H9 (cell line): ENCODE results near the gene DDX4. TPM values are rescaled to one million over a fixed set of nuclear protein-coding genes. Genes with fewer than 3 reads are reported as not detected.

Source experiments
- DNase-seq: peaks from one replicate; pipeline ENCODE4 v3.0.0-alpha.2; 2017
- H2AFZ ChIP-seq: one replicate; pipeline ENCODE4 v1.6.1; 2013; ENCODE audit warnings: mild to moderate bottlenecking, low read length, control low read depth, moderate library complexity
- H2AK5ac ChIP-seq: 2 replicates; pipeline ENCODE4 v1.6.1; 2013; ENCODE audit warnings: low read length, control low read depth, mixed read lengths; ENCODE audit not compliant: insufficient read length
- H2BK120ac ChIP-seq: one replicate; pipeline ENCODE4 v1.6.1; 2013; ENCODE audit warnings: low read depth, mild to moderate bottlenecking, low read length, control low read depth, inconsistent platforms; ENCODE audit not compliant: poor library complexity, severe bottlenecking
- H2BK12ac ChIP-seq: 2 replicates; pipeline ENCODE4 v1.6.1; 2013; ENCODE audit warnings: low read length, control low read depth, mixed read lengths, low read depth; ENCODE audit not compliant: insufficient read length
- H2BK15ac ChIP-seq: 2 replicates; pipeline ENCODE4 v1.6.1; 2013; ENCODE audit warnings: low read depth, low read length, control low read depth
- H2BK20ac ChIP-seq: one replicate; pipeline ENCODE4 v1.6.1; 2013; ENCODE audit warnings: low read depth, mild to moderate bottlenecking, low read length, control low read depth, inconsistent platforms; ENCODE audit not compliant: poor library complexity, severe bottlenecking
- H2BK5ac ChIP-seq: 2 replicates; pipeline ENCODE4 v1.6.1; 2013; ENCODE audit warnings: low read length, control low read depth, mixed read lengths; ENCODE audit not compliant: insufficient read length
- H3K14ac ChIP-seq: 2 replicates; pipeline ENCODE4 v1.6.1; 2013; ENCODE audit warnings: low read length, control low read depth; ENCODE audit not compliant: insufficient read depth
- H3K18ac ChIP-seq: 2 replicates; pipeline ENCODE4 v1.6.1; 2013; ENCODE audit warnings: low read depth, mild to moderate bottlenecking, mixed read lengths, low read length, control low read depth; ENCODE audit not compliant: insufficient read length
- H3K23ac ChIP-seq: 2 replicates; pipeline ENCODE4 v1.6.1; 2013; ENCODE audit warnings: low read length, control low read depth, mixed read lengths, low read depth; ENCODE audit not compliant: insufficient read length
- H3K23me2 ChIP-seq: 2 replicates; pipeline ENCODE4 v1.6.1; 2013; ENCODE audit warnings: low read depth, mild to moderate bottlenecking, mixed read lengths, low read length, control low read depth; ENCODE audit not compliant: insufficient read length, poor library complexity, severe bottlenecking
- H3K27ac ChIP-seq: 2 replicates; pipeline ENCODE4 v1.5.1; 2013; ENCODE audit warnings: low read length, control low read depth, mixed read lengths, low read depth; ENCODE audit not compliant: insufficient read length
- H3K27me3 ChIP-seq: 2 replicates; pipeline ENCODE4 v1.6.1; 2013; ENCODE audit warnings: low read length, control low read depth, inconsistent platforms; ENCODE audit not compliant: insufficient read depth
- H3K4ac ChIP-seq: 2 replicates; pipeline ENCODE4 v1.6.1; 2013; ENCODE audit warnings: low read depth, mild to moderate bottlenecking, control low read depth, inconsistent platforms, low read length, moderate library complexity
- H3K4me1 ChIP-seq: 2 replicates; pipeline ENCODE4 v1.6.1; 2013; ENCODE audit warnings: low read length, control low read depth, inconsistent platforms; ENCODE audit not compliant: insufficient read depth
- H3K4me2 ChIP-seq: 2 replicates; pipeline ENCODE4 v1.6.1; 2013; ENCODE audit warnings: low read length, control low read depth, mixed read lengths; ENCODE audit not compliant: insufficient read length, insufficient read depth
- H3K56ac ChIP-seq: 2 replicates; pipeline ENCODE4 v1.6.1; 2013; ENCODE audit warnings: low read depth, mild to moderate bottlenecking, mixed read lengths, low read length, control low read depth; ENCODE audit not compliant: insufficient read length
- H3K79me1 ChIP-seq: 2 replicates; pipeline ENCODE4 v1.6.1; 2013; ENCODE audit warnings: low read depth, mild to moderate bottlenecking, moderate library complexity, low read length, control low read depth, inconsistent platforms; ENCODE audit not compliant: insufficient read depth, poor library complexity, severe bottlenecking
- H3K79me2 ChIP-seq: 2 replicates; pipeline ENCODE4 v1.6.1; 2013; ENCODE audit warnings: low read length, control low read depth, inconsistent platforms; ENCODE audit not compliant: insufficient read depth
- H3K9ac ChIP-seq: 2 replicates; pipeline ENCODE4 v1.6.1; 2013; ENCODE audit warnings: low read length, control low read depth, mixed read lengths; ENCODE audit not compliant: insufficient read length; ENCODE audit errors: extremely low read depth
- H3K9me3 ChIP-seq: one replicate; pipeline ENCODE4 v1.6.1; 2013; ENCODE audit warnings: low read depth, low read length, inconsistent platforms; ENCODE audit not compliant: control insufficient read depth
- H3T11ph ChIP-seq: one replicate; pipeline ENCODE4 v1.6.1; 2013; ENCODE audit warnings: mild to moderate bottlenecking, low read length, control low read depth, inconsistent platforms
- H4K20me1 ChIP-seq: one replicate; pipeline ENCODE4 v1.6.1; 2013; ENCODE audit not compliant: control insufficient read depth, insufficient read length, insufficient read depth
- H4K5ac ChIP-seq: 2 replicates; pipeline ENCODE4 v1.6.1; 2013; ENCODE audit warnings: low read depth, mild to moderate bottlenecking, mixed read lengths, low read length, control low read depth; ENCODE audit not compliant: insufficient read length
- H4K8ac ChIP-seq: replicated peaks from 2 replicates; pipeline ENCODE4 v1.6.1; 2013; ENCODE audit warnings: low read length, control low read depth, mixed read lengths, low read depth; ENCODE audit not compliant: insufficient read length
- H4K91ac ChIP-seq: 2 replicates; pipeline ENCODE4 v1.6.1; 2013; ENCODE audit warnings: low read depth, mild to moderate bottlenecking, moderate library complexity, mixed read lengths, low read length, control low read depth; ENCODE audit not compliant: insufficient read length
- H3K27ac Mint-ChIP-seq, 3 experiments: 2 replicates in 2 of 3; 3 replicates in 1 of 3; pipeline ENCODE4 v1.8.0; 2020 to 2021; ENCODE audit warnings: mixed read lengths in 3 of 3, mild to moderate bottlenecking in 1 of 3, moderate library complexity in 1 of 3
- H3K27me3 Mint-ChIP-seq: 2 replicates; pipeline ENCODE4 v1.8.0; 2021; ENCODE audit warnings: low read depth, mild to moderate bottlenecking, moderate library complexity, mixed read lengths
- H3K36me3 Mint-ChIP-seq, 3 experiments: 2 replicates in 2 of 3; 3 replicates in 1 of 3; pipeline ENCODE4 v1.8.0; 2020 to 2021; ENCODE audit warnings: low read depth in 3 of 3, mixed read lengths in 3 of 3; ENCODE audit not compliant: insufficient read depth in 1 of 3
- H3K4me1 Mint-ChIP-seq, 2 experiments: 2 replicates each; pipeline ENCODE4 v1.8.0; 2020; ENCODE audit warnings: mixed read lengths in 2 of 2
- H3K4me3 Mint-ChIP-seq, 2 experiments: 2 replicates in 1 of 2; 3 replicates in 1 of 2; pipeline ENCODE4 v1.8.0; 2020 to 2021; ENCODE audit warnings: mild to moderate bottlenecking in 2 of 2, mixed read lengths in 2 of 2, moderate library complexity in 1 of 2
- H3K9me3 Mint-ChIP-seq, 2 experiments: 2 replicates in 1 of 2; 3 replicates in 1 of 2; pipeline ENCODE4 v1.8.0; 2020; ENCODE audit warnings: mild to moderate bottlenecking in 2 of 2, mixed read lengths in 2 of 2, moderate library complexity in 1 of 2
- WGBS: extraction: QIAGEN DNeasy Blood & Tissue Kit; methylation state at CpG from one replicate; pipeline ENCODE4 v1.1.7; 2013; ENCODE audit warnings: missing lambda C conversion rate, low lambda C conversion rate, mixed read lengths; ENCODE audit not compliant: insufficient read length; ENCODE audit errors: extremely low coverage; 5-methylcytosine and 5-hydroxymethylcytosine counted together
- total RNA-seq: library from RNA; stranded (reverse); gene quantifications from 2 replicates; pipeline ENCODE4 v1.2.1, GENCODE V29; 2021
- TF ChIP-seq, protein P1 (sequence below): fragments of 200-600 bp; sonication (generic); conservative IDR thresholded peaks from 3 replicates; pipeline ENCODE4 v1.8.0; 2021; ENCODE audit warnings: antibody characterized with exemption, mild to moderate bottlenecking

Gene DDX4
- total RNA-seq, 1 experiment from 2014 or later = not detected

- H2BK12ac ChIP-seq = no peak overlapping the region
- H3K23me2 ChIP-seq = no peaks in the 10 kb centered on the region
- no peak overlapping the region for H2BK20ac ChIP-seq
- Mint-ChIP-seq H3K27ac (no peak overlapping the region), H3K4me3 (no peak overlapping the region), H3K4me1 (peaks cover 13 to 14% of the 10 kb centered on the region in 2 experiments), H3K9me3 (no peaks in the 10 kb centered on the region), H3K36me3 (no peaks in the 10 kb centered on the region), H3K27me3 (no peaks in the 10 kb centered on the region)
- H3K79me1 ChIP-seq = no peaks in the 10 kb centered on the region
- no peak overlapping the region for H2AFZ ChIP-seq
- H3K79me2 ChIP-seq = no peaks in the 10 kb centered on the region
- H3K23ac ChIP-seq = no peak overlapping the region
- H3K14ac ChIP-seq = no peak overlapping the region
- no peak overlapping the region for H3K9ac ChIP-seq
- no peak overlapping the region for H2BK120ac ChIP-seq
- no peak for DNase-seq
- H2BK15ac ChIP-seq = no peak overlapping the region
- H3K56ac ChIP-seq = no peak overlapping the region
- H3K4ac ChIP-seq = no peak overlapping the region
- H2BK5ac ChIP-seq = no peak overlapping the region
- H3T11ph ChIP-seq = no peak overlapping the region
- no peaks in the 10 kb centered on the region; the same call in 1 of the 2 replicates for H3K4me1 ChIP-seq
- no peak overlapping the region for H3K18ac ChIP-seq
- no peak overlapping the region for H4K91ac ChIP-seq
- H4K5ac ChIP-seq = no peak overlapping the region
- TF ChIP-seq, protein P1, sequence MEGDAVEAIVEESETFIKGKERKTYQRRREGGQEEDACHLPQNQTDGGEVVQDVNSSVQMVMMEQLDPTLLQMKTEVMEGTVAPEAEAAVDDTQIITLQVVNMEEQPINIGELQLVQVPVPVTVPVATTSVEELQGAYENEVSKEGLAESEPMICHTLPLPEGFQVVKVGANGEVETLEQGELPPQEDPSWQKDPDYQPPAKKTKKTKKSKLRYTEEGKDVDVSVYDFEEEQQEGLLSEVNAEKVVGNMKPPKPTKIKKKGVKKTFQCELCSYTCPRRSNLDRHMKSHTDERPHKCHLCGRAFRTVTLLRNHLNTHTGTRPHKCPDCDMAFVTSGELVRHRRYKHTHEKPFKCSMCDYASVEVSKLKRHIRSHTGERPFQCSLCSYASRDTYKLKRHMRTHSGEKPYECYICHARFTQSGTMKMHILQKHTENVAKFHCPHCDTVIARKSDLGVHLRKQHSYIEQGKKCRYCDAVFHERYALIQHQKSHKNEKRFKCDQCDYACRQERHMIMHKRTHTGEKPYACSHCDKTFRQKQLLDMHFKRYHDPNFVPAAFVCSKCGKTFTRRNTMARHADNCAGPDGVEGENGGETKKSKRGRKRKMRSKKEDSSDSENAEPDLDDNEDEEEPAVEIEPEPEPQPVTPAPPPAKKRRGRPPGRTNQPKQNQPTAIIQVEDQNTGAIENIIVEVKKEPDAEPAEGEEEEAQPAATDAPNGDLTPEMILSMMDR = no peak
- no peak overlapping the region for H2AK5ac ChIP-seq
- no peaks in the 10 kb centered on the region for H3K27me3 ChIP-seq
- H3K27ac ChIP-seq = no peak overlapping the region
- H4K8ac ChIP-seq = no peak overlapping the region
- H4K20me1 ChIP-seq = no peaks in the 10 kb centered on the region
- H3K9me3 ChIP-seq = no peaks in the 10 kb centered on the region
- WGBS = no CpG with 5 or more reads among the region's 6 CpGs
- H3K4me2 ChIP-seq = no peak overlapping the region
These were observed 39.5 kb downstream of the DDX4 start for GRCh38 chr5:55777332-55777731.
